Measurements from ENCODE around the gene SELENOO.

The SELENOO gene

DNA sequence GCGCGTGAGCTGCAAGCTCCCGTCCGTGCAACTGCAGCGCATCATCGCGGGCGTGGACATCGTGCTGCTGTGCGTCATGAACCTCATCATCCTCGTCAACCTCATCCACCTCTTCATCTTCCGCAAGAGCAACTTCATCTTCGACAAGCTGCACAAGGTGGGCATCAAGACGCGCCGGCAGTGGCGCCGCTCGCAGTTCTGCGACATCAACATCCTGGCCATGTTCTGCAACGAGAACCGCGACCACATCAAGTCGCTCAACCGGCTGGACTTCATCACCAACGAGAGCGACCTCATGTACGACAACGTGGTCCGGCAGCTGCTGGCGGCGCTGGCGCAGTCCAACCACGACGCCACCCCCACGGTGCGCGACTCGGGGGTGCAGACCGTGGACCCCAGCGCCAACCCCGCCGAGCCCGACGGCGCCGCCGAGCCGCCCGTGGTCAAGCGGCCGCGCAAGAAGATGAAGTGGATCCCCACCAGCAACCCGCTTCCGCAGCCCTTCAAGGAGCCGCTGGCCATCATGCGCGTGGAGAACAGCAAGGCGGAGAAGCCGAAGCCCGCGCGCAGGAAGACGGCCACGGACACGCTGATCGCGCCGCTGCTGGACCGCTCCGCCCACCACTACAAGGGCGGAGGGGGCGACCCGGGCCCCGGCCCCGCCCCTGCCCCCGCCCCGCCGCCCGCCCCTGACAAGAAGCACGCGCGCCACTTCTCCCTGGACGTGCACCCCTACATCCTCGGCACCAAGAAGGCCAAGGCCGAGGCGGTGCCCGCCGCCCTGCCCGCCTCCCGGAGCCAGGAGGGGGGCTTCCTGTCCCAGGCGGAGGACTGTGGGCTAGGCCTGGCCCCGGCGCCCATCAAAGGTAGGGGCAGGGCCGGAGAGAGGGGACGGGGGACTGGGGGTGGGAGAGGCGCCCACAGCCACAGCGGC lies 23.0 kb upstream of the SELENOO start:
- TF ChIP-seq GATA1 (IDR thresholded peaks at IDR 0.05; ENCODE audit: low read depth, low read length) (no peak), POLR2A (IDR thresholded peaks at IDR 0.05; ENCODE audit: low read length) (no peak)
- no peak for DNase-seq

DNA sequence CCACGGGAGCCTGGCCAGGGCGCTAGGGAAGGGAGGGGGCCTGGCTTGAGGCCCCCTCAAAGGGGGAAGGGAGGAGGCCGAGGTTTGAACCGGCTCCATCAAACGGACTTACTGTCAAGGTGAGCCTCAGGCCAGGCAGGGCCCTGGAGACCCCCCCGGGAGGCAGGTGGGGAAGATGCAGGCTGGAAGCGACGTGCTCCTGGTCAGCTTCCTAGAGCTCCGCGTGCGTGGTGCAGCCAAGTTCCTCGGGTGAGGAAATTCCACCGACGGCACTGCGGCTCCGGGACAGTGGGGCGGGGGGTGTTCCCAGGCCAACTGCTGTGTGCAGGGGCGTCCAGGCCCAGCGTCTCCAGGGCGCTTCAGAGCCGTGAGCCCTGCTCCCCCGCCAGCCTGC lies 22.3 kb upstream of the SELENOO start:
- TF ChIP-seq POLR2A (IDR thresholded peaks at IDR 0.05; ENCODE audit: low read length) (no peak), GATA1 (IDR thresholded peaks at IDR 0.05; ENCODE audit: low read depth, low read length) (no peak)
- DNase-seq, result no peak

DNA sequence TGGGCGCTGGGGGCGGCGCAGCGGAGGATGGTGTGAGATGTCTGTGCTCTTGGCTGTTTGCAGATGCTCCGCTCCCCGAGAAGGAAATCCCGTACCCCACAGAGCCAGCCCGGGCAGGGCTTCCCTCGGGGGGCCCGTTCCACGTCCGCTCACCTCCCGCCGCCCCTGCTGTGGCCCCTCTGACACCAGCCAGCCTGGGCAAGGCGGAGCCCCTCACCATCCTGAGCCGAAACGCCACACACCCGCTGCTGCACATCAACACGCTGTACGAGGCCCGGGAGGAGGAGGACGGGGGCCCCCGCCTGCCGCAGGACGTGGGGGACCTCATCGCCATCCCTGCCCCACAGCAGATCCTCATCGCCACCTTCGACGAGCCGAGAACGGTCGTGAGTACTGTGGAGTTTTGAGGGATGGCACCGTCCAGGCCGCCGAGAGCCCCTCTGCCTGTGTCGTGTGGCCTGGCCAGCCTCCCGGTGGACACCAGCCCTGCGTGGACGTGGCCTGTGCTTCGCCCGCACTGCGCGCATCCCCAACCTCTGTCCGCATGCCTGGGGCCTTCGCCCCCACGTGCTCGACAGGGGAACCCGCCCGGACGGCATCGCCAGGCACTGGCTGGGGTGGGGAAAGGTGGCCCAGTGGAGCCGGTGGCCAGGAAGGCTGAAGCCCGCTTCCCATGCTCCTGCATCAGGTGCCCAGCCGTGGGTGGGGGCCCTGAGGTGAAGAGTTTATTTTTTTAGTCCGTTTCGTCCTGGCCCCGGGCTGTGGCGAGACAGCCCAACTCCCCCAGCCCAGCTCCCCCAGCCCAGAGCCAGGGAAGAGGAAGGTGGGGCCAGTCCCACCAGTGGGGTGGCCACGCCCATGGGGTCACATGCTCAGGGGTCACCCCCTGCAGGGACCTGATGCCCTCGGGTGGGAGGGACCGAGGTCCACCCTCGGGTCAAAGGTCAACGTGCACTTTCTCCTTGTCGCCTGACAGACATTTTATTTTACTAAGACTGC lies 21.6 kb upstream of the SELENOO start:
- no peak for DNase-seq
- TF ChIP-seq GATA1 (IDR thresholded peaks at IDR 0.05; ENCODE audit: low read depth, low read length) (no peak), POLR2A (IDR thresholded peaks at IDR 0.05; ENCODE audit: low read length) (no peak)

DNA sequence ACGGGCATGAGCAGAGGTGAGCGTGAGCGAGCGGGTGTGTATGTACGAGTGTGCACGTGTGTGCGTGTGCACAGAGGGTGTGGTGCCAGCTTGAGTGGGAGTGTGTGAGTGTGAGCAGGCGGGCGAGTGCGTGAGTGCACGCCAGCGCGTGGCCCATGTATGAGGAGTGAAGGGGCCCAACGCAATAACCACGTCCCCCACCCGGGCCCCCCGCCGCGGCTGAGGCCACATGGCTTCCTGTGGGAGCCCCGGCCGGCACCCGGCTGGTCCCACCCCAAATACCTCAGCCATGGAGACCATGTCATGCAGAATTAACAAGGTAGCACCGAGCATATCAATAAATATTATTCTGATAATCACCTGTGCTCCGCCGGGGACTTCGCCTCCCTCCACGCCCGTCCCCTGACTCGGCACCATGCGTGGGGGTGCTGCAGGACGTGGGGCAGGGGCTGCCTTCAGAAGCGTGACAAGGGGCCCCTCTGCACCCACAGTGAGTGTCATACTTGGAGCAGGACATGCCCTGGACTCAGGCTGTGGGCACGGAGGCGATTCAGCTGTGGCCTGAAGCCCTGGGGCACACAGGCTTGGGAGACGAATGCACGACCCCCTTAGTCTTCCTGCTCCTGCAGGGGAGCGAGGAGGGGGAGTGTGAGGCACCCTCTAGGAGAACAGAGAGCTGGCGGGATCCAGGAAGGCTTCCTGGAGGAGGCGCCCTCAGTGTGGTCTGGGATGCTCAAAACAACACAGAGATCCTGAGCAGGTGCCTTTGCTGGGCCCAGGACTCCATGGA lies 20.7 kb upstream of the SELENOO start:
- TF ChIP-seq POLR2A (IDR thresholded peaks at IDR 0.05; ENCODE audit: low read length) (no peak), GATA1 (IDR thresholded peaks at IDR 0.05; ENCODE audit: low read depth, low read length) (no peak)
- no peak for DNase-seq

DNA sequence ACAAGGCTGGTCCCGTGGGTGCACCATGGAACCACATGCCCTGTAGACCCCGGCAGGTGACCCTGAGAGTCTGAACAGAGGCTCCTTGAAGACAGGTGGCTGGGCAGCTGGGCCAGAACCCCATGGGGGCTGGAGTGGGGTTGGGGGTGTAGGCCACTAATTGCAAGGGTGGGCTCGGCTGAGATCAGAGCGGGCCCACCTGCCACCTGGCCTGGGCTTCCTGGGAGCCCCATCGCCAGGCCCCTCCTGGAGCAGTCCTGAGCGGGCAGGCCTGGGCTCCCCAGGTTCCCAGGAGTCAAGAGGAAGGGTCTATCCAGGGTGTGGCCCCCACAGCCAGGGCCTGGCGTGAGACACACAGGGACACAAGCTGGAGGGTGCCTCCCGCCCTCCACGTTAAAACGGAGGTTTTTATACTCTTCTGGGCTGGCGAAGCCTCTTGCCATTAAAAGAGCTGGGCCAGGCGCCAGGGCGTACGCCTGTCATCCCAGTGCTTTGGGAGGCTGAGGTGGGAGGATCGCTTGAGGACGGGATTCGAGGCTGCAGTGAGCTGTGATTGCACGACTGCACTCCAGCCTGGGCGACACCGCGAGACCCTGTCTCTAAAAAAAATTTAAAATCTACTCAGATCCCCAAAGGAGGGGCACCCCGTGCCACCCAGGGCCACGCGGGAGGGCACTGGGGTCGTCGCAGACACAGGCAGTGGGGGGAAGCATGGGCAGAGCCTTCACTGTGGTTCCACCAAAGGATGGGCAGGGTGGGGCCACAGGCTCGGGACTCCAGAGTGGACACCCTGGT lies 19.9 kb upstream of the SELENOO start:
- no peak for DNase-seq

GRCh38 chr22:50182176-50183081 lies 18.4 kb upstream of the SELENOO start:
- no peak for DNase-seq
- TF ChIP-seq POLR2A (IDR thresholded peaks at IDR 0.05; ENCODE audit: low read length) (no peak), GATA1 (IDR thresholded peaks at IDR 0.05; ENCODE audit: low read depth, low read length) (no peak)

More for the DNA sequence above, 19.9 kb upstream of the SELENOO start:
- TF ChIP-seq POLR2A (IDR thresholded peaks at IDR 0.05; ENCODE audit: low read length), result no peak
- TF ChIP-seq GATA1 (IDR thresholded peaks at IDR 0.05; ENCODE audit: low read depth, low read length), result no peak

GRCh38 chr22:50183141-50183971 lies 17.5 kb upstream of the SELENOO start:
- no peak for DNase-seq
- no peak for TF ChIP-seq POLR2A (IDR thresholded peaks at IDR 0.05; ENCODE audit: low read length)
- TF ChIP-seq GATA1 (IDR thresholded peaks at IDR 0.05; ENCODE audit: low read depth, low read length), result no peak

GRCh38 chr22:50184004-50184901 lies 16.6 kb upstream of the SELENOO start:
- TF ChIP-seq POLR2A (IDR thresholded peaks at IDR 0.05; ENCODE audit: low read length), result no peak
- TF ChIP-seq GATA1 (IDR thresholded peaks at IDR 0.05; ENCODE audit: low read depth, low read length), result no peak
- DNase-seq, result no peak

GRCh38 chr22:50184902-50185374 lies 15.9 kb upstream of the SELENOO start:
- no peak for TF ChIP-seq GATA1 (IDR thresholded peaks at IDR 0.05; ENCODE audit: low read depth, low read length)
- no peak for TF ChIP-seq POLR2A (IDR thresholded peaks at IDR 0.05; ENCODE audit: low read length)
- DNase-seq, result no peak

Data from erythroblast (primary cell).